Muscle of arm (tissue), 14 donors: ENCODE measurements around the gene GJD2. TPM values are rescaled to one million over a fixed set of nuclear protein-coding genes. Genes with fewer than 3 reads are reported as not detected.
A peak's percentile ranks its signal among the peaks of the same experiment; 100 is the strongest.

ENCODE experiments used
- DNase-seq: peaks from one replicate; pipeline ENCODE4 v3.0.0-alpha.2; 2013
- long read RNA-seq, 11 donors: transcript quantifications; one replicate each; lab custom pipeline, GENCODE V29; 2026
- polyA plus RNA-seq, 12 donors: library from polyadenylated mRNA; unstranded; fragments of 120-200 nt; gene quantifications; one replicate each; pipeline ENCODE4 v1.2.1, GENCODE V29; 2013; ENCODE audit not compliant: insufficient read length in 12 of 12

Gene GJD2
- polyA plus RNA-seq: 10 to 100 TPM in 1 of 12 donors, 1 to 10 TPM in 8, under 1 TPM in 1, not detected in 2; 0.89 to 10.8 (median 3.4) TPM
- long read RNA-seq, donor 1: 0 reads
- long read RNA-seq, donor 2, partial matches to known transcripts: 0 of 1 reads
- long read RNA-seq, donor 2, other reads (novel, unspliced or antisense): 0 of 1 reads
- long read RNA-seq, donor 3, partial matches to known transcripts: 0 of 2 reads
- long read RNA-seq, donor 3, other reads (novel, unspliced or antisense): 0 of 2 reads
- long read RNA-seq, donor 4, partial matches to known transcripts: 0 of 3 reads
- long read RNA-seq, donor 4, other reads (novel, unspliced or antisense): 0 of 3 reads
- long read RNA-seq, donor 5, partial matches to known transcripts: 0 of 2 reads
- long read RNA-seq, donor 5, other reads (novel, unspliced or antisense): 0 of 2 reads
- long read RNA-seq, donor 6, partial matches to known transcripts: 0 of 1 reads
- long read RNA-seq, donor 6, other reads (novel, unspliced or antisense): 0 of 1 reads
- long read RNA-seq, donor 7, partial matches to known transcripts: 0 of 1 reads
- long read RNA-seq, donor 7, other reads (novel, unspliced or antisense): 0 of 1 reads
- long read RNA-seq, donor 8, partial matches to known transcripts: 0 of 1 reads
- long read RNA-seq, donor 8, other reads (novel, unspliced or antisense): 0 of 1 reads
- long read RNA-seq, donor 9, partial matches to known transcripts: 0 of 1 reads
- long read RNA-seq, donor 9, other reads (novel, unspliced or antisense): 0 of 1 reads
- long read RNA-seq, donor 10: 0 reads
- long read RNA-seq, donor 11, partial matches to known transcripts: 0 of 1 reads
- long read RNA-seq, donor 11, other reads (novel, unspliced or antisense): 0 of 1 reads

- DNase-seq: no peak
Measured at GRCh38 chr15:34754674-34755418, at the start of gene GJD2. Gene GJD2, minus strand, starts transcription at chr15:34754998. Its CDS starts 510 bp downstream, at chr15:34754488.

DNA sequence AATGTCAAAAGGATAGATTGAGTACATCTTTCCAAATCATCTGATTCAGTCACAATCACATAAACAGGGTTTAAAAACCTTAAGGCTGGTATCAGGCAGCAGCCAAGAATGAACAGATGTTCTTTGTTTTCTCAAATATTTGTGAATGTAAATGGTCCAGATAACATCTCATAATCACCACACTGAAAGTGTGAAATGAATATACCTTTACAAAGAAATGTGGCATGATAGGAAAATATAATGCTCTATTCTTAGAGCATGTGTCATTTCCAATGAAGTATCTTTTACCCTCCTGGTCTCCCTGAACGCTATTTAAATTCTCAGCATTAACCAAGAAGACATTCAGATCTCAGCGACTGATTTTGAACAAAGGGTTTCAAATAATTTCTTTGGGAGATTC, 49.3 kb upstream of the GJD2 start:
- no peak for DNase-seq

DNA sequence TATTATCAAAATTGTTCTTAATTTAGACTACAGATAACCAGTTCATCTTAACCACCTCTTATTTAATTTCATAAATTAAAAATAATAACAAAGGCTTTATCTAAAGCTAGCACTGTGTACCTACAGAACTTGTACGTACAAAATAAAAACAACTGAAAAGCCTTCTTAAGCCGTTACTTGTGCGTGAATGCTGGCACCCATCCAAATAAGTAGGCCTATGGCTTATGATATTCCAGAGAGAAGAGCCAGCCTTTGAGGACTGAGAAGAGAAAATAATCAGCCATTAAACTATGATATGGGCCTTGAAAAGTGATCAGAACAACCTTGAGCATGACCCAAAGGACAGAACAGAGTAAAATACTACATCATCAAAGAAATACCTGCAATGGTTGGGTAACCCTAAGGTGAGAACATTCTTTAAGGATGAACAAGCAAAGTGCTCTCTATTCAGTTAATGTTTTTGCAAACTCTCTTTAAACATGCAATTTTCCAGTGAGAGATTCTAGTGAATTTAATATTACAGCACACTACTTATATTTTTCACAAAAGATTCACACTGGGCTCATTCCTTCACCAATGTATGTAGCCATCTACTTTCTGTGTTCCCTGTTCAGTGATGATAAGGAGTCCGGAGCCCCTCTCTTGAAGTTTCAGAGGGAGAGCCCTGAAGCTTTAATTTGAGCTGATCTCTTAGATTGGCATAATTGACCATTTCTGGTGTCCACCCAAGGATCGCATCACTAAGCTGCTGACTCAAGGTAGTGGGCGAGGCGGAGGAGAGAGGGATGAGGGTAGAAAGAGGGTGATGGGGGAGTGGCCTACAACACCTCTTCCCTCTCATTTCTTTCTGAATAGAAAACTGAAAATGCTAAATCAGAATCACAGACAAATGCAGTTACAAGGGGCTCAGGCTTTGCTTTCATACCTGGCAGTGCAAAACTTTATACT, 48.3 kb upstream of the GJD2 start:
- no peak for DNase-seq

- no peak for DNase-seq
Measured at GRCh38 chr15:34802371-34802770, 47.6 kb upstream of the GJD2 start.

DNA sequence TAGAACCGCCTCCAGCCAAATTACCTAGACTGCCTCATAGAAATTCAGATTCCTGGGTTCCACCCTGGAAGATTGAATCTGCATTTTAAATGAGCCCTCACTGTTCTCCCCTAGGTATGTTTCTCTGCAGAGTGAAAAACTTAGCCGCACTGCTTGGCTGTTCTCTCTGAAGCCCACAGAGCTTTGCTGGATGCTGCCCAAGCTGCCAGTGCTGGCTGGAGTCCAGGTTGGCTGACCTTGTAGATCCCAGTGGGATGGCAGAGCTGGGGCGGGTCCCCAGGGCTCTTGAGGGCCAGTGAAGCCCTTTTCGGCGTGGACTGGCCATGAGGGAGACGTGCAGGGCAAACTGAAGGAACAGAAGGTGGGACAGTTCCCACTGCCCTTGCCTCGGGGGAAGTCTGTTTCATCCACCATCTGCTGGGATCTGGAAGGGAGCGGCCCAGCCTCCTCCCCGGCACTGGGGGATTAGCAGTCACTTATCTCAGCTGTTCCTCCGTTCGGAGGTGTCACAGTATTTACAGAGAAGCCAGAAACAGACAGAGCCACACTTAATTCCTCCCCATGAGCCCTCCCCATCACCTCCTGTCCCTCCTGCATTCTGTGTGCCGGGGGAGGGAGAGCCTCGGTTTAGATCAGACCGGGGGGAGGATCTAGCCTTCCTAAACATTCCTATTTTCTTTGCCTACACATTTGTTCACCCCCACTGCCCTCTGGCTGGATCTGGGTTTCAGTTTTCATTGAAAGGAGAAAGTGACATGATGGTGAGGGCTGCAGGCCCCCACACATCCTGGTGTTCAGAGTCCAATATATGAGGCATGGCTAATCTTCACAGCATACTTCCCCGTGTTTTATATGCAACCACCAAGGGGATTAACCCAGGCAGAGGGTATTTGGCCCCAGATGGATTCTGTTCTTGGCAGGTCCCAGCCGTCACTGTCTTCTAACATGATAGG, 44.6 kb upstream of the GJD2 start:
- peak; percentile 33 for DNase-seq

DNA sequence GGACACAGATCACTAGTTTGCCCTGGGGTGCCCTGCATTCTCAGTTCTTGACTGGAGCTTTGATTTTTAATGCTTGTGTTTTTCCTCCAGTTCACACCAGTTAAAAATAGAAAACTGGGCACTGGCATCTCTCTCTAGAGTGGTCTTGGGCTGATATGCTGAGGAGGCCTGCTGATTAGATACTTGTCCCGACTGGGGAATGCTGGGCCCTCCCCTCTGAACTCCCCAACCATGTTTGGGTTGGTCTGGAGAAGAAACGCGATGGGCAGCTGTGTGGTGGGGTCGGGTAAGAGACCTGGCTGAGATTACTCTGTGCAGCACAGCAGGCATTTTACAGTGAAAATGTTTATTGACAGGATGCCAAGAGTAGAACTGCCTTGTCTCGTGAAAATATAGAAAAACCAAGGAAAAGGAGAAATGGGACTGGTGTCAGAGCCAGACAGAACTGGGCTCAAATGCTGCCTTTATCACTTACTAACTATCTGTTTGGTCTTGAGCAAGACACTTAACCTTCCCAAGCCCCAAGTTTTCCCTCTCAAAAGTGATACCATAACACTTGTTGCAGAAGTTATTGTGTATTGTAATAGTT, 42.1 kb upstream of the GJD2 start:
- no peak for DNase-seq

GRCh38 chr15:34795267-34796081, 40.7 kb upstream of the GJD2 start, which contains the start of gene ACTC1:
Gene ACTC1, minus strand, starts transcription at chr15:34795549. Its CDS starts 741 bp downstream, at chr15:34794808.
- peak; percentile 46 for DNase-seq

GRCh38 chr15:34794590-34795206, 39.9 kb upstream of the GJD2 start:
- DNase-seq: no peak

DNA sequence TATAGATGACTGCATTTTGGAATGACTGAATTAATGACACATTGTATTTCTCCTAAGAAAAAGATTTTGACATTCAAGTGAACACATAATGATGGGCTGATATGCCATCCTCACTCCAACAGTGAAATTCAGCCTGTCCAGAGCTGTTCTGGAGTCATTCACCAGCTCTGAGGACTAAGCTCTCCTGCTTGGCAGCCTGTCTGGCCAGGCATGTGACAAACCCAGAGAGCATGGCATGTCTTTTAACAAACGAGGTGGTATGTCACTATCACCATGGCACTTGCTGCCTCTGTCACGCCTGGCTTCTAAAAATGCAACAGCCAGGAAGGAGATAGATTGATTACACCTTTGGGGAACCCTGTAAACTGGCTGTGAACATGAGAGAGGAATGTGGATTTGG, 39.1 kb upstream of the GJD2 start:
- DNase-seq: no peak

DNA sequence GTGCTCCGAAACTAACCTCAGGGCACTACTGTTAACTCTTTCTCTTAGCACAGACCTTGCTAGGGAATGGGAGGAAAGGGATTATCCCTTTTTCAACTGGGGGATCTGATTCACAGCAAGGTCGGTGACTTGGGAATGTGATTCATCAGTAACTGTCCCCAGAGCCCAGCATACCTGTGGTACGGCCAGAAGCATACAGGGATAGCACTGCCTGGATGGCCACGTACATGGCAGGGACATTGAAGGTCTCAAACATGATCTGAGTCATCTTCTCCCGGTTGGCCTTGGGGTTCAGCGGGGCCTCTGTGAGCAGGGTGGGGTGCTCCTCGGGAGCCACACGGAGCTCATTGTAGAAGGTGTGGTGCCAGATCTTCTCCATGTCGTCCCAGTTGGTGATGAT, 38.3 kb upstream of the GJD2 start:
- no peak for DNase-seq

GRCh38 chr15:34791701-34792100, 36.9 kb upstream of the GJD2 start:
- DNase-seq: no peak

- no peak for DNase-seq
Measured at GRCh38 chr15:34790121-34790520, 35.3 kb upstream of the GJD2 start.

DNA sequence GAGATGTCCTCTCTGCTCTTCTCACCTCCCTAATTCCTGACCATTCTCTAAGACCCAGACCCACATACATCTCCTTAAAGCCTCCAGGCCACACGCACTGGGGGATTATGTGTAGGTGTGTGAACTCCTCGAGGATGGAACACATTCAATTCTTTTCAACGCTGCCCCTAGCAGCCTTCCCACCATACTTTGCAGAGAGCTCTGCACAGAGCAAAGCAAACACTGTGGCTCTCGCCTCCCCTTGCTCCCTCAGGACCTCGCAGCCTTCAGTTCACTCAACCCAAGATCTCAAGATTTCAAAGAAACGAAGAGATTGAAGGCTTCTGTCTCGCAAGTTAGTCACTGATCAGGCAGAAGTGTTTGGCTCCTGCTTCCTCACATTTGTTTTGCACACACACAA, 34.5 kb upstream of the GJD2 start:
- DNase-seq: no peak

- no peak for DNase-seq
Measured at GRCh38 chr15:34786206-34786605, 31.4 kb upstream of the GJD2 start.

- no peak for DNase-seq
Measured at GRCh38 chr15:34783991-34784390, 29.2 kb upstream of the GJD2 start.

DNA sequence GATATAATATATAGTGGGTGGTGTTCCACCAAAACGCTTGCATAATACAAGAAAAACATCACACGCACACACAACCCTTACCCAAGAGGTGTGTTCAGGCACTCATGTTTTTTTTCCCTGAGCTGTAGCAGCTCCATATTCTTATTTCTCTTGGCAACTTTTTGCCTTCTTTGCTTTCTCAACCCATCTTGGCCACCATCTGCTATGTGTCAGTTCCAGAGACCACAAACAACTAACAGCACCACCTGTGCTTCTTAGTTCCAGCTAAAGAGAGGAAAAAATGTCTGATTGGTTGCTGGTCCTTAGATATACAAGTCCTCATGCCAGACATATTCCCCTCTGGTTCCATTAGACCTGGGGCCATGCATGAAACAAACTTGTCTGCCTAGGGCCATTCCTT, 28.6 kb upstream of the GJD2 start:
- DNase-seq: no peak

- no peak for DNase-seq
Measured at GRCh38 chr15:34782901-34783300, 28.1 kb upstream of the GJD2 start.

- DNase-seq: no peak
Measured at GRCh38 chr15:34780725-34781124, 25.9 kb upstream of the GJD2 start.
